Activated naive CD8-positive, alpha-beta T cell (primary cell): ENCODE measurements around the gene SUGP1.

Experiments used
- H3K27ac Mint-ChIP-seq: one replicate; pipeline ENCODE4 v1.8.0; 2021; ENCODE audit warnings: mixed read lengths
- H3K27me3 Mint-ChIP-seq: one replicate; pipeline ENCODE4 v1.8.0; 2021; ENCODE audit warnings: mixed read lengths
- H3K36me3 Mint-ChIP-seq: one replicate; pipeline ENCODE4 v1.8.0; 2021; ENCODE audit warnings: mixed read lengths
- H3K4me1 Mint-ChIP-seq: one replicate; pipeline ENCODE4 v1.8.0; 2021; ENCODE audit warnings: low read depth, mixed read lengths
- H3K4me3 Mint-ChIP-seq: one replicate; pipeline ENCODE4 v1.8.0; 2021; ENCODE audit warnings: mild to moderate bottlenecking, mixed read lengths
- H3K9me3 Mint-ChIP-seq: one replicate; pipeline ENCODE4 v1.8.0; 2021; ENCODE audit warnings: low read depth, mixed read lengths

The SUGP1 gene

DNA sequence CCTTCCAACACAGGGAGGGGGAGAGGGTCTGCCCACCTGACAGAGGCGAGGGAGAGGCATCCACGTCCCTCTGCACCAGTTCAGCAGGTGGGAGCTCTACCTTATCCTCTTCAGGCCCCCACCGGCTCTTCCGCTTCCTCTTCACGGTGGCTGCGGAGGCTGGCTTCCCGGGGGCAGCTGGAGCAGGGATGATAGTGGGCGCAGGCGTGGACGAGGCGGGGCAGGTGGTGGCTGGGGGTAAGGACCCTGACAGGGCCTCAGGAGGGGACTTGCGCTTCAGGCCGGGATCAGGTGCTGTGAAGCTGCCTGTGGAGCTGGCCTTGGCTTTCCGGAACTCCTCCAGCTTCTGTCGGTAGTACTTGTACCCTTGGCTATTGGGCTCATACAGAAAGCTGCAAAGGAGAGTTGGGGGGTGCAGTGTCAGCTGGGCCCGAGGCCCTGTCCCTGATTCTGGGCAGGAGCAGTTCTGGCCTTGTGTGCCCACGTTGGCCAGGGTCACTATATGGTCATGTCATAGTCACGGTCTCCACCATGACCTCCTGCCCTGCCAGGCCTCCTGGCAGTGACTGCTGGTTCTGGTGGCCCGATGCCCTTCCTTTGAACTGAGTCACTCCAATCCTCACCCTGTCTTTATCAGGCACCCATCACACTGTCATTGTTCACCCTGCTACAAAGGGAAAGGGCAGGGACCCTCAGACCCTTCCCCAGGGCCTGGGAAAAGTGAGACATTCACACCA lies 23.2 kb downstream of the SUGP1 start:
- H3K36me3 Mint-ChIP-seq, result peaks cover 12% of the 10 kb centered on the region
- no peak overlapping the region for H3K27ac Mint-ChIP-seq
- no peaks in the 10 kb centered on the region for H3K4me1 Mint-ChIP-seq
- no peak overlapping the region for H3K4me3 Mint-ChIP-seq
- no peaks in the 10 kb centered on the region for H3K9me3 Mint-ChIP-seq
- no peaks in the 10 kb centered on the region for H3K27me3 Mint-ChIP-seq

DNA sequence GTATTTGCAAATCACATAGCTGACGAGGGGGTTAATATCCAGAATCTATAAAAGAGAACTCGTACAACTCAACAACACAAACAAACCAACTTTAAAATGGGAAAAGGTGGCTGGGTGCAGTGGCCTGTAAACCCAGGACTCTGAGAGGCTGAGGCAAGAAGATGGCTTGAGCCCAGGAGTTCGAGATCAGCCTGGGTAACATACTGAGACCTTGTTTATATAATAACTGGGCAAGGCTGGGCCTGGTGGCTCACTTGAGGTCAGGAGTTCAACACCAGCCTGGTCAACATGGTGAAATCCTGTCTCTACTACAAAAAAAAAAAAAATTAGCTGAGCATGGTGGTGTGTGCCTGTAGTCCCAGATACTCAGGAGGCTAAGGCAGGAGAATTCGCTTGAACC lies 25.4 kb downstream of the SUGP1 start:
- Mint-ChIP-seq H3K36me3 (peaks cover 17% of the 10 kb centered on the region), H3K4me3 (no peak overlapping the region), H3K27ac (no peak overlapping the region), H3K4me1 (no peaks in the 10 kb centered on the region), H3K9me3 (no peaks in the 10 kb centered on the region), H3K27me3 (no peaks in the 10 kb centered on the region)

DNA sequence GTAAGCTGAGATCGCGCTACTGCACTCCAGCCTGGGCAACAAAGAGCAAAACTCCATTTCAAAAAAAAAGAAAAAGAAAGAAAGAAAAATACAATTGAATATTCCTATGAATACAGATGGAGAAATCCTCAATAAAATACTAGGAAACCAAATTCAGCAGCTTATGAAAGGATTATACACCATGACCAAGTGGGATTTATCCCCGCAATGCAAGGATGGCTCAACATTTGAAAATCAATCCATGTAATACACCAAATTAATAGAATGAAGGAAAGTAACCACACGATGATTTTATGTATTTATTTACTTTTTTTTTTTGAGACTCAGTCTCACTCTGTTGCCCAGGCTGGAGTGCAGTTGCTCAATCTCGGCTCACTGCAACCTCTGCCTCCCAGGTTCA lies 27.7 kb downstream of the SUGP1 start:
- Mint-ChIP-seq H3K27ac (no peak overlapping the region), H3K9me3 (no peaks in the 10 kb centered on the region), H3K36me3 (peaks cover 15% of the 10 kb centered on the region), H3K4me3 (no peak overlapping the region), H3K4me1 (no peaks in the 10 kb centered on the region), H3K27me3 (no peaks in the 10 kb centered on the region)

DNA sequence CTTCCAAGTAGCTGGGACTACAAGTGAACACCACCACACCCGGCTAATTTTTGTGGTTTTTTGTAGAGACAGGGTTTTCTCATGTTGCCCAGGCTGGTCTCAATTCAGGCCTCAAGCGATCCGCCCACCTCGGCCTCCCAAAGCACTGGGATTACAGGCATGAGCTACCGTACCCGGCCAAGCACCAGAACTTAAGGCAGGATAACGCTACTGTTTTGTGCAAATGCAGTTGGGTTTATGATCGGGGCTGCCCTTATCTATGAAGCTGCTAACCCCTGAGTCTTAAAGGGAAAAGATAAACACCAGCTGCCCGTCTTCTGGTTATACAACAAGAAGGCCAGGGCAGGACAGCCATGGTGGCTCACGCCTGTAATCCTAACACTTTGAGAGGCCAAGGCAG lies 34.6 kb downstream of the SUGP1 start:
- H3K36me3 Mint-ChIP-seq, result peaks cover 13% of the 10 kb centered on the region
- H3K4me1 Mint-ChIP-seq, result no peaks in the 10 kb centered on the region
- H3K27me3 Mint-ChIP-seq, result no peaks in the 10 kb centered on the region
- no peak overlapping the region for H3K4me3 Mint-ChIP-seq
- no peak overlapping the region for H3K27ac Mint-ChIP-seq
- no peaks in the 10 kb centered on the region for H3K9me3 Mint-ChIP-seq

DNA sequence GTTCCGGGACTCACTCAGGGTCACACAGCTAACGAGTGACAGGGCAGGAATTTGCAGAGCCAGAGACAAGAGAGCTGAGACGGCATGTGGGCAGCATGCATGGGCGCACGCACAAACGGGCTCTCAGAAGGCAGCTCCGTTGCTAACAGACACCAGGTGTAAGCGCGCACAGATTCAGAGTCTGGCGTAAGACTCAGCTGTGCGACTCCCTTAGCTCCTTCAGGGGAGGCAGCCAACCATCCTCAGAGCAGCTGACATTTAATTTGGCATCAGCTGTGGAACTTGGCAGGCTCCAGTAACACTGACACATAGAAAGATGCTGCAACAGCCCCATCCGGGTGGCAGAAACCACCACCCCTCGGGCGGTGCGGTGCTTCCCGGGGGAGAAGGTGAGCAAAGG lies 39.7 kb downstream of the SUGP1 start:
- H3K9me3 Mint-ChIP-seq, result no peaks in the 10 kb centered on the region

DNA sequence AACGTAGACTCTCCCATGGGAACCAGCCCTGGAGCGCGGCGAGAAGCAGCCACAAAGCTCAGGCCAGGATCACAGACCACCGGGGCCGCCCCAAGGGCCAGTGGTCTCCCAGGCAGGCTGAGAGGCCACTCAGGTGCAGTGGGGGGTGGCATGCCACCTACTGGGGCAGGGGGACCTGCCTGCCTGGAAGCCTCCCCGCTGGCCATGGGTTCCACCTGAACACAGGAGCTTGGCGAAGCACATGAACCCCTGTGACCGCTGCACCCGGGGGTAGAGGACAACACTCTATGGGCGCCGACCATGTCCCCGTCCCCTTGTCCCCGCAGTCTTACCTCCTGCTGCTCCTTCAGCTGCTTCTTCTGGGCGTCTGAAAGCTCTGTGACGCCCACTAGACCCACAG lies 40.5 kb downstream of the SUGP1 start:
- H3K36me3 Mint-ChIP-seq, result peaks cover 12% of the 10 kb centered on the region

More for the DNA sequence above, 39.7 kb downstream of the SUGP1 start:
- Mint-ChIP-seq H3K36me3 (peaks cover 12% of the 10 kb centered on the region), H3K27me3 (no peaks in the 10 kb centered on the region), H3K27ac (no peak overlapping the region), H3K4me3 (no peak overlapping the region), H3K4me1 (no peaks in the 10 kb centered on the region)

DNA sequence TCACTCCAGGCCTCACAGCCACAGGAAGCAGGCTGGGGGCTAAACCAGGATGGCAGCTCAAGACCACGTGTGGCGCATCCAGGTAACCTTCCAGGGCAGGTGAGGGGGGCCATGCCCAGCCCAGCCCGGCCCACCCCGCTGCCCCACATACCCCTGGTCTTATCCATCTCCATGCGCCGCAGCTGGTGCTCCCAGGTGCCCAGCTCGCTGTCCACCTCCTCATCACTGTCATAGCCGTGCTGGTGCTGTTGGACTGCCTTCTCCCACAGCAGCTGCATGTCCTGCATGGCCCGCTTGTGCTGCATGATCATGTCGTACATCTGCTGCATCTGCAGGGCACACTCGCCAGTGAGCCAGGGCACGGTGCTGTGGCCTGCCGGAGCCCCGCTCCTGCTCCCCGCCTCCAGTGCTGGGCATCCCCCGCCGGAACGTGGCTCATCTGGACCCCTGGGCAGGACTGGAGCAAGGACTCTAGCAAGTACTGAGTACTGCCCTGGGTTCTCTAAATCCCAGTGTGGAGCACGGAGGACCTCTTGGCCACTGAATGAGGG lies 41.2 kb downstream of the SUGP1 start:
- Mint-ChIP-seq H3K4me1 (peaks cover 2% of the 10 kb centered on the region), H3K27me3 (peaks cover under 1% of the 10 kb centered on the region), H3K36me3 (peaks cover 8% of the 10 kb centered on the region), H3K9me3 (no peaks in the 10 kb centered on the region), H3K27ac (no peak overlapping the region), H3K4me3 (no peak overlapping the region)

More for the DNA sequence above, 40.5 kb downstream of the SUGP1 start:
- no peak overlapping the region for H3K4me3 Mint-ChIP-seq
- no peak overlapping the region for H3K27ac Mint-ChIP-seq
- H3K27me3 Mint-ChIP-seq, result no peaks in the 10 kb centered on the region
- H3K9me3 Mint-ChIP-seq, result no peaks in the 10 kb centered on the region
- no peaks in the 10 kb centered on the region for H3K4me1 Mint-ChIP-seq

DNA sequence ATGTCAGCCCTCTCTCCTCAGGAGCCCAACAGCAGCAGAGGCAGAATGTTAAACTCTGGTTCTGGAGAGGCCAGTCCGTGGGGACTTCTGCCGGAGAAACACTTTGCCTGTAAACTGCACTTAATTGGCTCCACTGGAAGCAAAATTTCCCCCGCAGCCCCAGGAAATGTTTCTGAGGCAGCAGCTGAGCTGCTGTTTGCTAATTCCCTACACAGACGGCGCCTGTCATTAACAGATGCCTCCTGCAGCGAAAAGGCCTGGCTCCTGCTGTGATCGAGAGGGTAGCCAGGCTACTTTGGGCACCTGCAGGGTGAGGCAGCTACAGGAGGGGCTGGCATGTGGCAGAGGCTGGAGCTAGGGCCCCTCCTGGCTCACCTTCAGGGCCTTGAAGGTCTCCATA lies 42.0 kb downstream of the SUGP1 start:
- H3K4me1 Mint-ChIP-seq, result peaks cover 10% of the 10 kb centered on the region
- no peaks in the 10 kb centered on the region for H3K9me3 Mint-ChIP-seq
- peaks cover 3% of the 10 kb centered on the region for H3K36me3 Mint-ChIP-seq
- no peak overlapping the region for H3K27ac Mint-ChIP-seq
- H3K27me3 Mint-ChIP-seq, result peaks cover 8% of the 10 kb centered on the region
- no peak overlapping the region for H3K4me3 Mint-ChIP-seq

DNA sequence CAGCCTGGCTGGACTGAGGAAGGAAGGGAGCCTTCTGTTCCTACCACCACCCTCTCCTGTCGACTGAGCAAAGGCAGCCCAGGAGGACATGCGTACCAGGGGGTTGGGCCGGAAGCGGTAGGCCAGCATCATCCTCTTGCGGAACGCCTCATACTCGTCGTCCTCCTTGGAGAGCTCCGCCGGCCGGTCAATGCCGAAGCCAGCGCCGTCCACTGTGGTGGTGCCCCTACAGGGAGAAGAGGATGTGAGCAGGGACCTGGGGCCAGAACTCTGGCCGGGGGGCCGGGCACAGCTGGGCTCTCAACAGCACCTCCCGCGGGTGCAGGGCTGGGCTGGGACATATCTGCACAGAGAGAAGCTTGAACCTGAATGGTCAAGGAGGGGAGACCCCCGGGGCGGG lies 43.5 kb downstream of the SUGP1 start:
- no peaks in the 10 kb centered on the region for H3K9me3 Mint-ChIP-seq
- peaks cover 3% of the 10 kb centered on the region for H3K36me3 Mint-ChIP-seq
- peaks cover 13% of the 10 kb centered on the region for H3K4me1 Mint-ChIP-seq
- no peak overlapping the region for H3K4me3 Mint-ChIP-seq
- H3K27me3 Mint-ChIP-seq, result peaks cover 8% of the 10 kb centered on the region
- H3K27ac Mint-ChIP-seq, result no peak overlapping the region

DNA sequence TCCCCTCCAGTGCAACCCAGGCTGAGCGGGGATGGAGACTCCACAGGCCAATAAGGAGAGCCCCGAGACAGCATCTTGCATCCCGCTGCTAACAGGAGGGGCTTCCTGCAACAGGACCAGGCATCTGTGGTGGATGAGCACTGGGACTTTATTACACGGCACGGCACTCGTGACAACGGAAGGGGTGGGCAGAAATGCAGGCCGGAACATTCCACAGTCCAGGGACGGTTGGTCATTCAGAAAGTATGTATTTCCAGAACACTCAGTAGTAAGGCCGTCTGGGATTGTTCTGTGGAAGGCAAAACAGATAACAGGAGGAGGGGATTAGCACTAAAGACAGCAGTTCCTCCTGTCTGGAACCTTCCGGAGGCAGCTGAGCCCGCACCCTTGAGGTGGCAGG lies 43.9 kb downstream of the SUGP1 start:
- Mint-ChIP-seq H3K27ac (no peak overlapping the region), H3K27me3 (peaks cover 8% of the 10 kb centered on the region), H3K4me1 (peaks cover 13% of the 10 kb centered on the region), H3K4me3 (no peak overlapping the region), H3K9me3 (no peaks in the 10 kb centered on the region), H3K36me3 (peaks cover 3% of the 10 kb centered on the region)

DNA sequence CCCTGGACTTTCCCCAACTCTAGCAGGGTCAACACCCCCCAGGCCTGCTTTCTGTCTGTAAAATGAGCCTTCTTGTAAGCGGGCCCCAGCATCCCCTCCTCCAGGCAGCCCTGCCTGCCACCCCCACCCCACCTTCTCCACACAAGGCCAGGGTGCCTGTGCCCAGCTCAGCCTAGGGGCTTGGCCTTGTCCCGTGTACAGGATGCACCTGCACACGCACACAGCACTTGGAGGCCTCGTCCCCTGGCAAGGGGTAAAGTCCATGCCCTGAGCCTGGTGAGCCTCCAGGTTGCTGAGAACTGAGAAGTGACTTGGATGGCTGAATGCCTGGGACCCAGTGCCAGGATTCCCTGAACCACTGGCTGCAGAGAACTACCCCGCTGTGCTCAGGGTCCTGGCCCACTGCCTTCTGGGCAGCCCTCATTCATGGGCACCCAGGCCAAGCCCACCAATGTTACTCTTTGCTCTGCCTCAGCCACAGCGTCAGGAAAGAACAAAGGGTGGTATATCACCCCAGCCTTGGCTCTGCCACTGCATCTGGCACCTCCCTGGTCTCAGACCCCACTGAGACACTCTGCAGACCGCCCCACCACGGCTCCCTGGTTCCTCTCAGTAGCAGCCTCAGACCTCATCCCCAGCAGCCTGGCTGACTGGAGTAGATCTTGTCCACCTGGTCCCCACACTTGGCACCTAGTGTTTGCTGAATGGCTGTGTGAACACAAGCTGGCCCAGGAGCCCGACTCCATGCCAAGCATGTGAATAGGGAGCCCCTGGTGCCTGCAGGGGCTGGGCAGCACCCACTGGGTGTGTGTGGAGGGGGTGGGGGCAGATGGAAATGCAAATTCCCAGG lies 45.4 kb downstream of the SUGP1 start:
- H3K4me3 Mint-ChIP-seq, result no peak overlapping the region
- peaks cover 3% of the 10 kb centered on the region for H3K36me3 Mint-ChIP-seq
- H3K27me3 Mint-ChIP-seq, result peaks cover 8% of the 10 kb centered on the region
- H3K4me1 Mint-ChIP-seq, result peaks cover 13% of the 10 kb centered on the region
- no peaks in the 10 kb centered on the region for H3K9me3 Mint-ChIP-seq
- no peak overlapping the region for H3K27ac Mint-ChIP-seq

DNA sequence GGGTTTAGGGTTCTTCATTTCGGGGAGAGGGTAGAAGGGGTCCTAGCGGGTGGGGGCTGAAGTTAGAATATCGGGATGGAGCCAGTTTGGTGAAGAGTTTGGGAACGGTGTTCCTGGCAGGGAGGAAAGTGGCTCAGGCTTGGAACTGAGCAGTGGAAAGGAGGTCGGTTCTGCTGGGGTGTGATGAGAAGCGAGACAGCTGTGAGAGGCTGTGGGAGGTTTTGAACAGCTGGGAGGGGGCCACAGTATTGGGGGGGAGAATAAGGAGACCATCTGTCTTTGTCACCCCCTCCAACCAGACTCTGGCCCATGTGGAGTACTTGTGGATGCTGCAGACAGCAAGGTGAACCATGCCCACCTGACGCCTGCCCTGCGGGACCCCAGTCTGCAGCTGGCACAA lies 46.2 kb downstream of the SUGP1 start:
- Mint-ChIP-seq H3K4me1 (peaks cover 13% of the 10 kb centered on the region), H3K4me3 (no peak overlapping the region), H3K9me3 (no peaks in the 10 kb centered on the region), H3K27me3 (peaks cover 8% of the 10 kb centered on the region), H3K27ac (no peak overlapping the region), H3K36me3 (peaks cover 3% of the 10 kb centered on the region)

DNA sequence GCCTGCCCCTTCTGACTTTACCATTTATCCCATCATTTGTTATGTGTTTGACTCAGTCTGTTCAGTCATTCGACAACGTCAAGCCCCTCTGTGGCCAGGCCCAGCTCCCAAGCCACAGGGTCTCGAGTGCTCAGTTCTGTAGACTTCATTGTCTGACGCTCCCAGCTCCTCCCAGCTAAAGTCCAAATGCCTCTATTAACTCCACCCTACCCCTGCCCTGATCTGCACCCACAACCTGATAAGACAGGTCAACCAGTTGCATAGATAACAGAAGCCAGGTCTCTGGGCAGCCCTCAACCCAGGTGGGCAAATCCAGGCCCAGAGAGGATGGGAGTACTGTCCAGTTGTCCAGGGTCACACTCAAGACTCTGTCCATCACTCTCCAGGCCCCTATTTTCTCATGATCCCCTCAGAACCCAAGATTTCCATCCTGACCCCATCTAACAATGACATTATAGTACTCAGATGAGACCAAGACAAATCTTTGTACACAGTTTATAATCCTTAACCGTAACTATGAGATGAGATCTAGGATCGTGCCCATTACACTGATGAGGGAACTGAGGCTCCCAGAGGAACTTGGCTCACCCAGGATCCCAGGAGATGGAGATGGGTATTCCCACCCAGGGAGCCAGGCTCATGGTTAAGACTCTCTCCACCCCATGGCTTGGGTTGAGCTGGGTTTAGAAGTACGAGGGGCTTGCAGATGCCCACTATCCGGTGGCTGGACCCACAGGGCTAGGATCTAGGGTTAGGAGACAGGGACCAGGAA lies 48.3 kb downstream of the SUGP1 start:
- H3K36me3 Mint-ChIP-seq, result no peaks in the 10 kb centered on the region
- peaks cover 8% of the 10 kb centered on the region for H3K27me3 Mint-ChIP-seq
- H3K27ac Mint-ChIP-seq, result no peak overlapping the region
- peaks cover 13% of the 10 kb centered on the region for H3K4me1 Mint-ChIP-seq
- no peak overlapping the region for H3K4me3 Mint-ChIP-seq
- H3K9me3 Mint-ChIP-seq, result no peaks in the 10 kb centered on the region

DNA sequence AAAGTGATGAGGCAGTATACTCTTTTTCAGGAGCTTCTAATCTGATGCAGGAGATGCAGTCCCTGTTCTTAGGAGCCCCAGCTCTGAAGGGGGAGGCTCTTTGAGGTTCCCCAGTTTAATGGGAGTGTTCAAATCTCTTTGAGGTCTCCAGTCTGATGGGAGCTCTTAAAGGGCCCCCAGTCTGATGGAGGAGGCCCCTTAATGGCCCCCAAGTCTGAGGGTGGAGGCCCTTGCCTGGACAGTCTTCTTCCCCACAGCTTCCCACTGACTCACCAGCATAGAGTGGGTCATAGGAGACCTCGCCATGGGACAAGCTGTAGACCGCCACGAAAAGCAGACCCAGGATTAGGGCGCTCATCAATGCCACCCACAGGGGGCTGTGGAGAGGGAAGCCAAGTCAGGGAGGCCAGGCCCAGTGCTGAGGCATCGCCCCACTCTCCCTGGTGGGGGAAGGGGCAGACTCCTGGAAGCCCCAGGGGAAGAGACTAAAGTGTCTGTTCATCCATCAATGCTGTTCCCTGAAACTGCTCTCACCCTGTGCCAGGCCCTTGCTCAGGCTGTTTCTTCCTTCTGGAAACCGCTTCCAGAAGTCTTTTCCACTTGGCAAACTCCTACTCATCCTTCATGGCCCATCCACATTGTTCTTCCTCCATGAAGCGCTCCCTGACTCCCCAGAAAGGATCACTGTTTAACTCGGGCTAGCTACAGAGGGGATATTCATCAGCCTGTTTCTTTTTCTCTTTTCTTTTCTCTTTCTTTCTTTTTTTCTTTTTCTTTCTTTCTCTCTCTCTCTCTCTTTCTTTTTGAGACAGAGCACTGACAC lies 49.3 kb downstream of the SUGP1 start:
- Mint-ChIP-seq H3K4me1 (peaks cover 13% of the 10 kb centered on the region), H3K36me3 (no peaks in the 10 kb centered on the region), H3K27ac (no peak overlapping the region), H3K4me3 (no peak overlapping the region), H3K9me3 (no peaks in the 10 kb centered on the region), H3K27me3 (peaks cover 8% of the 10 kb centered on the region)
